CD4-positive, CD25-positive, alpha-beta regulatory T cell (primary cell): Measurements from ENCODE around the gene SLC22A14. TPM values are rescaled to one million over a fixed set of nuclear protein-coding genes. Genes with fewer than 3 reads are reported as not detected.
A peak's percentile ranks its signal among the peaks of the same experiment; 100 is the strongest.

ENCODE experiments used
- ATAC-seq, 2 donors: fragments of 150-1000 bp; cut with Tn5 transposase; one replicate each; pipeline ENCODE4 v1.10.0; 2021; ENCODE audit warnings: low read depth in 2 of 2, moderate number of reproducible peaks in 2 of 2, moderate library complexity in 1 of 2
- DNase-seq, 3 donors: peaks; one replicate each; pipeline versions ENCODE4 v3.0.0 to v3.0.0-alpha.2; 2012 to 2022; ENCODE audit warnings: mixed read lengths in 1 of 3
- H3K27ac ChIP-seq: one replicate; pipeline ENCODE4 v1.7.0; 2013; ENCODE audit warnings: mild to moderate bottlenecking, low read length; ENCODE audit not compliant: insufficient read depth, poor library complexity, severe bottlenecking
- H3K27me3 ChIP-seq: one replicate; pipeline ENCODE4 v1.7.0; 2013; ENCODE audit warnings: low read length; ENCODE audit not compliant: control insufficient read depth, insufficient read depth
- H3K36me3 ChIP-seq: one replicate; pipeline ENCODE4 v1.7.0; 2013; ENCODE audit warnings: mild to moderate bottlenecking, low read length, moderate library complexity; ENCODE audit not compliant: control insufficient read depth, insufficient read depth
- H3K4me1 ChIP-seq: 2 replicates; pipeline ENCODE4 v1.7.0; 2013; ENCODE audit warnings: mild to moderate bottlenecking, low read length; ENCODE audit not compliant: insufficient read depth, control insufficient read depth, poor library complexity, severe bottlenecking
- H3K4me3 ChIP-seq: one replicate; pipeline ENCODE4 v1.7.0; 2013; ENCODE audit warnings: low read depth, mild to moderate bottlenecking, low read length, moderate library complexity
- H3K9me3 ChIP-seq, 2 experiments: 1 replicate in 1 of 2; 2 replicates in 1 of 2; pipeline ENCODE4 v1.7.0; 2013; ENCODE audit warnings: low read length in 2 of 2, mild to moderate bottlenecking in 1 of 2, moderate library complexity in 1 of 2; ENCODE audit not compliant: control insufficient read depth in 2 of 2
- H3K27ac Mint-ChIP-seq, 3 donors: one replicate each; pipeline ENCODE4 v1.8.0; 2020 to 2022; ENCODE audit warnings: mild to moderate bottlenecking in 3 of 3, mixed read lengths in 3 of 3, moderate library complexity in 2 of 3
- H3K27me3 Mint-ChIP-seq: one replicate; pipeline ENCODE4 v1.8.0; 2022; ENCODE audit warnings: mild to moderate bottlenecking, mixed read lengths
- H3K36me3 Mint-ChIP-seq: one replicate; pipeline ENCODE4 v1.8.0; 2020; ENCODE audit warnings: mixed read lengths
- H3K4me1 Mint-ChIP-seq, 4 donors: one replicate each; pipeline ENCODE4 v1.8.0; 2020 to 2022; ENCODE audit warnings: mixed read lengths in 4 of 4, mild to moderate bottlenecking in 1 of 4
- H3K4me3 Mint-ChIP-seq, 4 donors: one replicate each; pipeline ENCODE4 v1.8.0; 2020 to 2022; ENCODE audit warnings: mild to moderate bottlenecking in 4 of 4, mixed read lengths in 4 of 4, moderate library complexity in 3 of 4
- H3K9me3 Mint-ChIP-seq, 7 donors: one replicate each; pipeline ENCODE4 v1.8.0; 2020 to 2022; ENCODE audit warnings: mixed read lengths in 7 of 7, mild to moderate bottlenecking in 3 of 7, moderate library complexity in 2 of 7
- polyA plus RNA-seq, 4 donors: library from polyadenylated mRNA; unstranded; fragments of 300-500 nt; fragmentation: Illumina TruSeq; gene quantifications; one replicate each; pipeline ENCODE4 v1.2.3, GENCODE V29; 2021
- total RNA-seq: library from RNA; stranded (reverse); gene quantifications from one replicate; pipeline ENCODE4 v1.2.3, GENCODE V29; 2022

SLC22A14 gene
- total and polyA plus RNA-seq, 5 donors from 2014 or later = not detected

DNA sequence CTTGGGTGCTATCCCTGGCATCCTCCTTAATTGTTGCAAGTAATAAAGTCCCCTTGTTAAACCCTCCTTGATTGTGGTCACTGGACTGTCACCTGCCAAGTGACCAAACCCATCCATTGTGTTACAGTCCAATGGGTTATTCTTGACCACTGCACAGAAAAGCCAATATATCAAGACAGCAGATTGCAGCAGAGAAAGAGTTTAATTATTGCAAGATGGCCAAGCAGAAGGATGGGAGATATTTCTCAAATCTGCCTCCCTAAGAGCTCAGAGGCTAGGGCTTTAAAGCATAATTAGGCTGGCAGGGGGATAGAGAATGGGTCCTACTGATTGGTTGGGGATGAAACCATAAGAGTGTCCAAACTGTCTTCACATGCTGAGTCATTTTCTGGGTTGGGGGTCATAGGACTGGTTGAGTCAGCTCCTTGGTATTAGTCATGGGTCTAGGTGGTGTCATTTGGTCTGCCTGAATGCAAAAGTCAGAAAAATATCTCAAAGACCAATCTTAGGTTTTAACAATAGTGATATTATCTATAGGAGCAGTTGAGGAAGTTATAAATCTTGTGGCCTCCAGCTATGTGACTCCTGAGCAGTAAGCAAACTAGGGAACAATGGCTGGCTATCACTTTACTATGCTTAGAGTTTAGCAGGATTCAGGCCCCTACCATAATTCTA, 45.4 kb downstream of the SLC22A14 start:
- no peak for ATAC-seq
- Mint-ChIP-seq H3K27me3 (peaks cover 18% of the 10 kb centered on the region), H3K4me1 (no peaks in the 10 kb centered on the region), H3K36me3 (no peaks in the 10 kb centered on the region), H3K4me3 (no peak overlapping the region), H3K9me3 (peaks cover 0 to 4% (median 0%) of the 10 kb centered on the region in 7 donors), H3K27ac (peak overlapping the region in 1 of 3 donors; percentile 15)
- Histone ChIP-seq H3K9me3 (no peaks in the 10 kb centered on the region), H3K4me1 (no peaks in the 10 kb centered on the region), H3K36me3 (no peaks in the 10 kb centered on the region), H3K27ac (no peak overlapping the region), H3K27me3 (no peaks in the 10 kb centered on the region), H3K4me3 (no peak overlapping the region)
- DNase-seq = no peak

DNA sequence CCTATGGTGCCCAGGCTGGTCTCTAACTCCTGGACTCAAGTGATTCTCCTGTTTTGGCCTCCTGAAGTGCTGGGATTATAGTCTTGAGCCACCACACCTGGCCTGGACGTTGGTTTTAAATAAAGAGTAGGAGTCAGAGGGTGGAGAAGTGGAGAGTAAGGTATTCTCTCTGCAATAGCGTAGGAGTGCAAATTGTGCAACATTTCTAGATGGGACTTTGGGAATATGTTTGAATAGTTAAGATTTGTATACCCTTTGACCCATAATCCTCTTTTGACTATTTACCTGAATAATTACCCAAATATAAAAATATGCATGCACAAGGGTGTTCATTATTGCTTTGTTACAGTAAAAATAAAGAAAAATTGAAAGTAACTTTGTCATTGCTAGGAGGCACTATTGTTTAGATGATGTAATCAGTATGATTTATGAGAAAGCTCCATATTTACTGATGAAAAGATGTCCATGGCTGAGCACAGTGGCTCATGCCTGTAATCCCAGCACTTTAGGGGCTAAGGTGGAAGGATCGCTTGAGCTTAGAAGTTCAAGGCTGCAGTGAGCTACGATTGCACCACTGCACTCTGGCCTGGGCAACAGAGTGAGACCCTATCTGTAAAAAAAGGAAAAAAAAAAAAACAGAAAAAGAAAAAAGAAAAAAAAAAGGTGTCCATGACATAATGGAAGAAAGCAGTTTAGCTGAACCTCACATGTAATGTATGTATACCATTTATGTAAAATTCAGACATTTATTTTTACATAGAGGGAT, 49.3 kb downstream of the SLC22A14 start:
- Mint-ChIP-seq H3K4me3 (no peak overlapping the region), H3K4me1 (no peaks in the 10 kb centered on the region), H3K27ac (peak overlapping the region in 1 of 3 donors; percentile 65), H3K9me3 (peaks cover 0 to 6% (median 0%) of the 10 kb centered on the region in 7 donors), H3K36me3 (no peaks in the 10 kb centered on the region), H3K27me3 (peaks cover 27% of the 10 kb centered on the region)
- ATAC-seq = no peak
- H3K4me3 ChIP-seq = no peak overlapping the region
- no peaks in the 10 kb centered on the region for H3K4me1 ChIP-seq
- H3K36me3 ChIP-seq = no peaks in the 10 kb centered on the region
- DNase-seq = no peak
- H3K27ac ChIP-seq = no peak overlapping the region
- no peaks in the 10 kb centered on the region for H3K27me3 ChIP-seq
- H3K9me3 ChIP-seq = no peaks in the 10 kb centered on the region

DNA sequence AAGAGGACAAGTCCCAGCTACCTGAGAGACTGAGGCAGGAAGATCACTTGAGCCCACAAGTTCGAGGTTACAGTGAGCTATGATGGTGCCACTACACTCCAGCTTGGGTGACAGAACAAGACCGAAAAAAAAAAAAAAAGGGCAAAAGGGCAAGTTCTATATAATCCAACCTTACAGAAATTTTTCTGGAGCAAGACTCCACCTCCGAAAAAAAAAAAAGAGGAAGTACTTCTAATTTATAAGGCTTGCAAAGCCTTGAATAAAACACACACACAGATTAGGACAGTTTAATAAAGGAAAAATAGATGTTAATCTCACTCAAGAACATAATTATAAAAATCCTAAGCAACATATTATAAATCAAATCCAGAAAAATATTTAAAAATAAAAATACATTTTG, 50.1 kb downstream of the SLC22A14 start:
- Histone ChIP-seq H3K27me3 (no peaks in the 10 kb centered on the region), H3K9me3 (no peaks in the 10 kb centered on the region), H3K36me3 (no peaks in the 10 kb centered on the region), H3K27ac (no peak overlapping the region), H3K4me3 (no peak overlapping the region), H3K4me1 (no peaks in the 10 kb centered on the region)
- ATAC-seq (no peak), DNase-seq (no peak)
- H3K36me3 Mint-ChIP-seq = no peaks in the 10 kb centered on the region
- H3K27ac Mint-ChIP-seq = no peak overlapping the region
- peaks cover 23% of the 10 kb centered on the region for H3K27me3 Mint-ChIP-seq
- H3K4me1 Mint-ChIP-seq = no peaks in the 10 kb centered on the region
- no peak overlapping the region for H3K4me3 Mint-ChIP-seq
- peaks cover 0 to 4% (median 0%) of the 10 kb centered on the region in 7 donors for H3K9me3 Mint-ChIP-seq

DNA sequence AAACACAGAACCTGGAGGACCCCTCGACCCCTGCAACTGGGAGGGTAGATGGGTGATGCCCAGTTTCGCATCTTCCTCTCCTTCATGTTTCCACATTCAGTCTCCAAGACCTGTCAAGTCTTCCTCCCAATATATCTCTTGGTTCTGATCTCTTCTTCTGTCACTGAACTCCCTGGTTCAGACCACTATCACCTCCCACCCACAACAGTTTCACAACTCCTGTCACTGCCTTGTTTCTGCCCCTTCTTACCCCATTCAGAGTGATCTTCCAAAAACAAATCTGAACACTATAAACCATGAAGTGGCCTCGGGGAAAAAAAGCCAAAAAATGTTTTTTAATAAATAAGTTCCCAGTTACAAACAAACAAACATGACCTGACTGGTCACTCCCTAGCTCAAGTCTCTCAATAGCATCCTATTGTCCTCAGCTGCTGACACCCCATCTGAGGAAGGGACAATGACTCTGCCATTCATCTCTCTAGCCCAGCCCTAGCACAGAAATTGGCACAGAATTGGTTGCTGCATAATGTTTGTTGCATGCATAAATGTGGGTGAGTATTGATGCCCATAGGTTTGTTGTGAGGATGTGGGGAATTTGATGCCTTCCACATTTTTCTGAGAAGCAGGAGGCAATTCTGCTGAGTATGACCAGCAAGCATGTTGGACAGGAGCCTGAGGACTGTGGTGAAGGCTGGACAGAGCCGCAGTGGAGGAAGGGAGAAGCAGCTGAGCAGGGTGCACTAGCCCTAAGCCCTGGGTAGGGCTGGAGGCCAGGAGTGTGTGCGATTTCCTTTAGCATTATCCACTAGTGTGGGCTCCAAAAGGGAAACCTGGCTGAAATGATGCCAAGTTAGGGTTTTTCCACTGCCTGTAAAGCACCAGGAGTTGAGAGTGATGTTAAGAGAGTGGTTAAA, 52.3 kb downstream of the SLC22A14 start:
- H3K9me3 ChIP-seq = no peaks in the 10 kb centered on the region
- H3K27ac Mint-ChIP-seq = peak overlapping the region in 1 of 3 donors; percentile 67
- H3K27me3 ChIP-seq = no peaks in the 10 kb centered on the region
- no peak overlapping the region for H3K4me3 Mint-ChIP-seq
- DNase-seq = no peak
- no peaks in the 10 kb centered on the region for H3K4me1 Mint-ChIP-seq
- peaks cover 25% of the 10 kb centered on the region for H3K27me3 Mint-ChIP-seq
- H3K36me3 ChIP-seq = no peaks in the 10 kb centered on the region
- H3K27ac ChIP-seq = no peak overlapping the region
- no peaks in the 10 kb centered on the region for H3K36me3 Mint-ChIP-seq
- H3K4me1 ChIP-seq = no peaks in the 10 kb centered on the region
- H3K4me3 ChIP-seq = no peak overlapping the region
- ATAC-seq = no peak
- H3K9me3 Mint-ChIP-seq = peaks cover 0 to 2% (median 0%) of the 10 kb centered on the region in 7 donors

DNA sequence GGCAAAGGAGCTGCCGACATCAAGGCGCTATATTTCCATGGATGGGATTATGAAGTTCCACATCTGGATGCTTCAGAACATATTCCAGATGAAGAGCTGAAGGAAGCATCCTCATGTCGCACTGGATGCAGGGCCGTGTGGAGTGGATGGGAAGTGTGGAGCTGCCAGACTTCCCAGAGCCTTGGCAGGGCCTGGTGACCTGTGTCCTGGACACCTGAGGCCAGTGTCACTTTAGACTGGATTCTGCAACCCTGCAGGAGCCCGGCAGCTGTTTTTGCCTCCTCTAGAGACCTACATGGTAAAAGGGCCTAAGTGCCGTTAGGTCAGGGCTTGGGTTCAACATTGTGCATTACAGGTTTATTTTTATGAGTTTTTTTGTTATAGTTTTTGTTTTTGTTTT, 53.2 kb downstream of the SLC22A14 start:
- Mint-ChIP-seq H3K27me3 (peaks cover 25% of the 10 kb centered on the region), H3K27ac (no peak overlapping the region), H3K4me1 (no peaks in the 10 kb centered on the region), H3K9me3 (peaks cover 0 to 2% (median 0%) of the 10 kb centered on the region in 7 donors), H3K4me3 (no peak overlapping the region), H3K36me3 (no peaks in the 10 kb centered on the region)
- Histone ChIP-seq H3K36me3 (no peaks in the 10 kb centered on the region), H3K27ac (no peak overlapping the region), H3K27me3 (peaks cover 3% of the 10 kb centered on the region), H3K4me1 (no peaks in the 10 kb centered on the region), H3K9me3 (no peaks in the 10 kb centered on the region), H3K4me3 (no peak overlapping the region)
- ATAC-seq = no peak
- no peak for DNase-seq

DNA sequence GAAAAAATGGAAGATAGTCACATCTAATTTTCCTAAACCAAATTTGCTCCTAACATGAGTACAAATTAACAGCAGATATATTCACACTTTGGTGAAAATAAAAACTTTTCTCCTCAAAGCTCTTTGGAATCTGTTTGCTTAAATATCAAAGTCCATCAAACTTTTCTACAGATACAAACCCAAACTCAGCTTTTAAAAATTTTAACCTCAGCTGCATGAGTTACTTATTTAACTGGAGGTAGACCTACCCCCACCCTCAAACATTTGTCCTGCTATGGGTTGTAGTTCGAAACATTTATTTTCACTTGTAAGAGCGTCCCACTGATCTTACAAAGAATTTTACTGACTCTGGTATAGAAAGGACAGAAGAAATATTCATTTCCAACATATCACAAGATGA, 55.6 kb downstream of the SLC22A14 start:
- no peaks in the 10 kb centered on the region for H3K36me3 Mint-ChIP-seq
- H3K27ac Mint-ChIP-seq = no peak overlapping the region
- H3K27me3 Mint-ChIP-seq = peaks cover 24% of the 10 kb centered on the region
- peaks cover 3% of the 10 kb centered on the region for H3K27me3 ChIP-seq
- H3K9me3 Mint-ChIP-seq = peaks cover 0 to 2% (median 0%) of the 10 kb centered on the region in 7 donors
- no peak overlapping the region for H3K27ac ChIP-seq
- no peaks in the 10 kb centered on the region for H3K4me1 ChIP-seq
- no peak overlapping the region for H3K4me3 Mint-ChIP-seq
- H3K4me1 Mint-ChIP-seq = no peaks in the 10 kb centered on the region
- H3K36me3 ChIP-seq = no peaks in the 10 kb centered on the region
- H3K9me3 ChIP-seq = no peaks in the 10 kb centered on the region
- ATAC-seq (no peak), DNase-seq (no peak)
- H3K4me3 ChIP-seq = no peak overlapping the region

DNA sequence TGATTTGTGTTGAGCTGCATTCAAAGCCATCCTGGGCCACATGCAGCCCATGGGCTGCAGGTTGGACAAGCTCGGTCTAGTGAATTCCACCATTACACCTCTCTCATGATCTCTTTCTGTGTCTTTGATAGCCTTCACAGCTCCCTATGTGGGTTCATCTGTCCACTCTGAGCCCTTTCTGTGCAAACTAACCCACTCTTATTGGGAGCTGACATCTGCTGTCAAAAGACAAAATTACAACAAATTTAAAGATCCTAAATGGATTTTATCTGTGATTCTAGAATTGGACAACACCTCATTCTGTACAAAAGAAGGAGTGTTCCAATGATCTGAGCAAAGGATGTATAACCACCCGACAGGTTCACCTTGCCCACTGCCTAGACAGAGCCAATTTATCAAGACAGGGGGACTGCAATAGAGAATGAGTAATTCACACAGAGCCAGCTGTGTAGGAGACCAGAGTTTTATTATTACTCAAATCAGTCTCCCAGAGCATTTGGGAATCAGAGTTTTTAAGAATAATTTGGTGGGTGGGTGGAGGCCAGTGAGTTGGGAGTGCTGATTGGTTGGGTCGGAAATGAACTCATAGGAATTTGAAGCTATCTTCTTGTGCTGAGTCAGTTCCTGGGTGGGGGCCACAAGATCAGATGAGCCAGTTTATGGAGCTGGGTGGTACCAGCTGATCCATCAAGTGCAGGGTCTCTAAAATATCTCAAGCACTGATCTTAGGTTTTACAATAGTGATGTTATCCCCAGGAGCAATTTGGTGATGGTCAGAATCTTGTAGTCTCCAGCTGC, 61.9 kb downstream of the SLC22A14 start:
- ATAC-seq (no peak), DNase-seq (no peak)
- Mint-ChIP-seq H3K27me3 (peaks cover 16% of the 10 kb centered on the region), H3K4me3 (peak overlapping the region in 1 of 4 donors; percentile 31), H3K9me3 (no peaks in the 10 kb centered on the region), H3K27ac (no peak overlapping the region), H3K4me1 (peaks cover 0 to 4% (median 2%) of the 10 kb centered on the region in 4 donors), H3K36me3 (no peaks in the 10 kb centered on the region)
- Histone ChIP-seq H3K36me3 (no peaks in the 10 kb centered on the region), H3K27ac (no peak overlapping the region), H3K4me1 (peaks cover 11% of the 10 kb centered on the region), H3K9me3 (no peaks in the 10 kb centered on the region), H3K27me3 (peaks cover 3% of the 10 kb centered on the region), H3K4me3 (no peak overlapping the region)
